ENCODE data around the gene CDC37. TPM values are rescaled to one million over a fixed set of nuclear protein-coding genes. Genes with fewer than 3 reads are reported as not detected.
A peak's percentile ranks its signal among the peaks of the same experiment; 100 is the strongest.

Gene CDC37
- total RNA-seq, 1 experiment from 2014 or later = 188 TPM

GRCh38 chr19:10428996-10429381, 25.6 kb upstream of the CDC37 start:
- POLR2A ChIA-PET = no interaction called here
- CTCF ChIA-PET = interaction anchor here (2.0 kb wide), 1 partner anchor 15 kb away, joined by 6 read pairs; no protein-coding TSS in a partner anchor
- peaks cover 5% of the 10 kb centered on the region for H3K4me1 Mint-ChIP-seq (ENCODE audit: insufficient read depth, unreplicated experiment)
- peaks cover 34% of the 10 kb centered on the region for H3K27me3 Mint-ChIP-seq (ENCODE audit: insufficient read depth, unreplicated experiment)
- no peak overlapping the region for H3K27ac Mint-ChIP-seq (ENCODE audit: low read depth, unreplicated experiment)
- TF ChIP-seq CTCF (IDR thresholded peaks at IDR 0.05; ENCODE audit: unreplicated experiment) = no peak
- H3K36me3 Mint-ChIP-seq (ENCODE audit: insufficient read depth, unreplicated experiment) = peaks cover 6% of the 10 kb centered on the region
- intact Hi-C loops (cut with micrococcal nuclease) = no loop called here
- no peak overlapping the region for H3K4me3 Mint-ChIP-seq (ENCODE audit: unreplicated experiment)
- no peak for DNase-seq (ENCODE audit: unreplicated experiment)
- H3K9me3 Mint-ChIP-seq (ENCODE audit: unreplicated experiment) = no peaks in the 10 kb centered on the region
- BruUV-seq (replicated peaks) = no TSS peak

- Mint-ChIP-seq H3K27ac (ENCODE audit: low read depth, unreplicated experiment) (no peak overlapping the region), H3K4me3 (ENCODE audit: unreplicated experiment) (no peak overlapping the region), H3K9me3 (ENCODE audit: unreplicated experiment) (no peaks in the 10 kb centered on the region), H3K27me3 (ENCODE audit: insufficient read depth, unreplicated experiment) (peaks cover 43% of the 10 kb centered on the region), H3K4me1 (ENCODE audit: insufficient read depth, unreplicated experiment) (peaks cover 5% of the 10 kb centered on the region), H3K36me3 (ENCODE audit: insufficient read depth, unreplicated experiment) (peaks cover 6% of the 10 kb centered on the region)
- POLR2A ChIA-PET = interaction anchor here (1.4 kb wide), 1 partner anchor 24 kb away, joined by 3 read pairs; the partner anchor contains the start of gene CDC37
- DNase-seq (ENCODE audit: unreplicated experiment) = no peak
- no TSS peak for BruUV-seq (replicated peaks)
- CTCF ChIA-PET = interaction anchor here (0.7 to 1.3 kb wide), 2 partner anchors 9 to 177 kb away, joined by 3 to 4 read pairs; no protein-coding TSS in a partner anchor
- TF ChIP-seq CTCF (IDR thresholded peaks at IDR 0.05; ENCODE audit: unreplicated experiment) = no peak
- intact Hi-C loops (cut with micrococcal nuclease) = no loop called here
These were observed 23.8 kb upstream of the CDC37 start for GRCh38 chr19:10427169-10427568.

- H3K36me3 Mint-ChIP-seq (ENCODE audit: insufficient read depth, unreplicated experiment) = no peaks in the 10 kb centered on the region
- peak; percentile 82 for DNase-seq (ENCODE audit: unreplicated experiment)
- ChIA-PET CTCF (interaction anchor here (0.6 to 4.0 kb wide), 19 partner anchors 11 to 836 kb away, joined by 3 to 34 read pairs (median 3); partner anchors contain the start of gene CDC37), POLR2A (no interaction called here)
- peaks cover 44% of the 10 kb centered on the region for H3K27me3 Mint-ChIP-seq (ENCODE audit: insufficient read depth, unreplicated experiment)
- no peak overlapping the region for H3K27ac Mint-ChIP-seq (ENCODE audit: low read depth, unreplicated experiment)
- no TSS peak for BruUV-seq (replicated peaks)
- H3K4me3 Mint-ChIP-seq (ENCODE audit: unreplicated experiment) = peak overlapping the region; percentile 53
- TF ChIP-seq CTCF (IDR thresholded peaks at IDR 0.05; ENCODE audit: unreplicated experiment) = peak; percentile 81
- H3K9me3 Mint-ChIP-seq (ENCODE audit: unreplicated experiment) = no peaks in the 10 kb centered on the region
- H3K4me1 Mint-ChIP-seq (ENCODE audit: insufficient read depth, unreplicated experiment) = peaks cover 9% of the 10 kb centered on the region
- intact Hi-C loops (cut with micrococcal nuclease) = loop anchor here (2.0 to 5.0 kb wide), 2 partner anchors 21 to 143 kb away; partner anchors contain the start of genes CDC37, CDKN2D and KRI1
These were observed 20.8 kb upstream of the CDC37 start for GRCh38 chr19:10424011-10424637.

GRCh38 chr19:10422846-10423245, 19.5 kb upstream of the CDC37 start:
- no peak overlapping the region for H3K27ac Mint-ChIP-seq (ENCODE audit: low read depth, unreplicated experiment)
- intact Hi-C loops (cut with micrococcal nuclease) = loop anchor here (5.0 kb wide), 1 partner anchor 144 kb away; the partner anchor contains the start of genes CDKN2D and KRI1
- DNase-seq (ENCODE audit: unreplicated experiment) = no peak
- POLR2A ChIA-PET = interaction anchor here (0.8 kb wide), 1 partner anchor 20 kb away, joined by 5 read pairs; the partner anchor contains the start of gene CDC37
- CTCF ChIA-PET = interaction anchor here (1.3 to 4.0 kb wide), 5 partner anchors 9 to 113 kb away, joined by 4 to 34 read pairs (median 21); partner anchors contain the start of gene CDC37
- peaks cover 17% of the 10 kb centered on the region for H3K4me1 Mint-ChIP-seq (ENCODE audit: insufficient read depth, unreplicated experiment)
- H3K27me3 Mint-ChIP-seq (ENCODE audit: insufficient read depth, unreplicated experiment) = peaks cover 48% of the 10 kb centered on the region
- TF ChIP-seq CTCF (IDR thresholded peaks at IDR 0.05; ENCODE audit: unreplicated experiment) = no peak
- no peaks in the 10 kb centered on the region for H3K36me3 Mint-ChIP-seq (ENCODE audit: insufficient read depth, unreplicated experiment)
- no TSS peak for BruUV-seq (replicated peaks)
- H3K9me3 Mint-ChIP-seq (ENCODE audit: unreplicated experiment) = no peaks in the 10 kb centered on the region
- H3K4me3 Mint-ChIP-seq (ENCODE audit: unreplicated experiment) = no peak overlapping the region

All from MCF 10A (cell line).